ENCODE measurements around the gene PXMP2.

PXMP2 gene

DNA sequence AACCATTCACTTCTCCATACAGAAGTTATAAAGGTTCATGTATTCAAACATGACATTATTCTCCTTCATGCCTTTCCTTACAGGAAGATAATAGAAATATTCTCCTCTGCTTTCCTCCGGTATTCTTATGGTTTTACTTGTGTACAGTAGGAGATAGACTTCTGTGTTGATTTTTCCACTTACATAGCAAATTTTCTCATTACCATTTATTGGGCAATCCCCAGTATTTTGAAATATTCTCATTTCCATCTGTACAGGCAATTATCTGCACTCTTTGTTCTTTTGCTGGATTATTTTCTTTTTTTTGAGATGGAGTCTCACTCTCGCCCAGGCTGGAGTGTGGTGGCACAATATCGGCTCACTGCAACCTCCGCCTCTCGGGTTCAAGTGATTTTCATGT lies 11.0 kb downstream of the PXMP2 start:
- DNase-seq = no peak

DNA sequence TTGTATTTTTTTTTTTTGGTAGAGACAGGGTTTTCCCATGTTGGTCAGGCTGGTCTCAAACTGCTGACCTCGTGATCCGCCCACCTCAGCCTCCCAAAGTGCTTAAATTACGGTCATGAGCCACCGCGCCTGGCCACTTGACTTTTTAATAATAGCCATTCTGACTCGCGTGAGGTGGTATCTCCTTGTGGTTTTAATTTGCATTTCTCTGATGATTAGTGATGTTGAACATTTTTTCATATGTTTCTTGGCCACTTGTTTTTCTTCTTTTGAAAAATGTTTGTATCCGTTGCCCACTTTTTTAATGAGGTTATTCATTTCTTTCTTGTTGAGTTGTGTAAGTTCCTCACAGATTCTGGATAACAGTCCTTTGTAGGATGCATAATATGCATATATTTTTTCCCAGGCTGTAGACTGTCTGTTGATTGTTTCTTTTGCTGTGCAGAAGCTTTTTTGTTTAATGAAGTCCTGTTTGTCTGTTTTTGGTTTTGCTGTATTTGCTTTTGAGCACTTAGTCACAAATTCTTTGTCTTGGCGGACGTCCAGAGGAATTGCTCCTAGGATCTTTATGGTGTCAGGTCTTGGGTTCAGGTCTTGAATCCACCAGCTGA lies 12.9 kb downstream of the PXMP2 start:
- DNase-seq = no peak

DNA sequence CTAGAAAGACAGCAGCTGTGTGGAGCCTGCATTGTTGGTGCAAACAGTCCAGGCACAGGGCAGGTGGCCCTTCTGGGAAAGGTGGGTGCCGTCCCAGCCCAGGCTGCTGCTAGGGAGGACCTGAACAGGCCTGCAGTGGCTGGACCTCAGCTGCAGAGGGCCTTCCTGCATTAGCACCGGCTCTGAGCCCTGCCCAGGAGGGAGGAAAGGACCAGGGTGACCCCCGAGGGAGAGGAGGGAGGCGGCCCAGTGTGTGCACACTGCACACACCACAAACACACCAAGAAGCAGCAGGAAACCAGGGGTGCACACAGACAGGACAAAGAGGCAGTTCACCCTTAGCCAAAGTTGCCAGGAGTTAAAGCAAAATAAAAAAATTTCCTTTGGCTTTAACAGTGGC lies 15.3 kb downstream of the PXMP2 start:
- no peak for DNase-seq

GRCh38 chr12:132703641-132704040 lies 16.3 kb downstream of the PXMP2 start:
- DNase-seq = no peak

DNA sequence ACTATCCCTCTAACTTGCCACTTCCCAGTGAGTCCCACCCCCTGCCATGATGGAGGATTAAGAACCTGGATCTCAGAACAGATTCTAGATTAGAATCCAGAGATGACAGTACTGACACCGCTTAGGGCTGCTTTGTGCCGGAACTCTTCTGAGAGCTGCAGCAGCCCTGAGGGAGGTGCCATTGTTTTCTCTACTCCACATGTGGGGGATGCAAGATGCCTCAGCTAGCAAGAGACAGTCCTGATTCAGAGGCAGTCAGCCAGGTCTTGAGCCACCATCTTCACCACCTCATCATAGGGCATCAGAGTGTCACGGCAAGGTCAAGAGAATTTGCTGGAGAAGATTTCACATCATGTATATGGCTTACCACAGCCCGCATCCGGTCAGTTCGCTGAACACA lies 19.9 kb downstream of the PXMP2 start:
- no peak for DNase-seq

DNA sequence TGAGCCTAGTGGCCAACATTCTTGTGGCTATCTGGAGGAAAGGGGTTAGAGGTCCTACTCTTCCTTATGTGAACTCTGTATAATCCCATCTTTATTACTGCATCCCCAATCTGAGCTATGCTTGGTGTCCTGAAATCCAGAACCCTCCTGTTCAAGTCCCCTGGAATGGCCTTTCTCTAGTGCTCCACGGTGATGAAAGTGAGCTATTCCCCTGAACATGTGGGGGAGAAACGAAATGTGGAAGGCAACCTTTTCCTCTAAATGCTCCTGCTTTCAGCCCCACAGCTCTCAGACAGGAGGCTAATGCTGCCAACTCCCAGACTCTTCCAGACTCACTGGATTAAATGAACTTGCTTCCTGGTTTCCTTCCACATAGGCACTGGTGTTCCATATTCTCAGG lies 20.8 kb downstream of the PXMP2 start:
- DNase-seq = no peak

GRCh38 chr12:132710043-132710404 lies 22.6 kb downstream of the PXMP2 start:
- no peak for DNase-seq

- DNase-seq = peak; percentile 75
Observed at GRCh38 chr12:132710405-132711079, 23.2 kb downstream of the PXMP2 start, which contains the start of gene PGAM5. PGAM5 (plus strand) TSS chr12:132710842; CDS start chr12:132710877, 35 bp downstream.

DNA sequence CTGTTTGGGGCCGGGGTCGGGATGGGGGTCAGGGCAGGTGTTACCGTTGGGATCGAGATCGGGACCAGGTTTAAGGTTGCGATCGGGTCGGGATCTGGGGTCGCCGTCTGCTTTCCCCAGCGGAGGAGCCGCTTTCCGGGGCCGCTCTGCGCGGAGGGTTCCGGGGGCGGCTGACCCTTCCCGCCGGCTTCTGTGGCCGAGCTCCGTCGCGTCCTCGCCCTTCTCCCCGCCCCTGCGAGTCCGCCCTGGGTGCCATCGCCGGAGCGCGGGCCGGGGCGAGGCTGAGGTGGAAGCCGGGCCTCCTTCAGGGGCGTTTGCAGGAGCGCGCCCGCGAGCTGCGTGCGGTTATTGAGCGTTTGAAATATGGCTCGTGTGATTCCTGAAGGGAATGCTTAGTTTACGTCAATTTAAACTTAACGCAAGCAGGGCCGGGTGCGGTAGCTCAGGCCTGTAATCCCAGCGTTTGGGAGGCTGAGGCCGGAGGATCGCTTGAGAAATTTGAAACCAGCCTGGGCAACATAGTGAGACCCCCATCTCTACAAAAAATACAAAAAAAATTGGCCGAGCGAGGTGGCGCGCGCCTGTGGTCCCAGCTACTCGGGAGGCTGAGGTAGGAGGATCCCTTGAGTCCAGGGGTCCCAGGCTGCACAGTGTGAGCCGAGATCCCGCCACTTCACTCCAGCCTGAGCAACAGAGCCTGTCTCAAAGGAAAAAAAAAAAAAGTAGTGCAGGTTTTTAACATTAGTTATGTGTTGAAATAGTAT lies 23.9 kb downstream of the PXMP2 start:
- no peak for DNase-seq

- no peak for DNase-seq
Observed at GRCh38 chr12:132713123-132713522, 25.7 kb downstream of the PXMP2 start.

DNA sequence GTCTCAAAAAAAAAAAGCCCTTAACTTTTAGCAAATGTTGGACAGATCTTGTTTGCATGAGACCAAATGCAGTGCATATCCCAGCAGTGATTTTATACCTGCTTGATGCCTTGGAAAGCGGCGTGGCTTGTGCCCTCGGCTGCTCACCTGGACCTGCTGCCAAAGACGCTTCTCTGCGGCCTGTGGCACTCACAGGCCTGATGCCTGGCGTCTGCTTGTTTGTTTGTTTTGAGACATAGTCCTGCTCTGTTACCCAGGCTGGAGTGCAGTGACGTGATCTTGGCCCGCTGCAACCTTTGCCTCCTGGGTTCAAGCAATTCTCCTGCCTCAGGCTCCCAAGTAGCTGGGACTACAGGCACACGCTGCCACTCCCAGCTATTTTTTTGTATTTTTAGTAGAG lies 28.5 kb downstream of the PXMP2 start:
- DNase-seq = no peak

DNA sequence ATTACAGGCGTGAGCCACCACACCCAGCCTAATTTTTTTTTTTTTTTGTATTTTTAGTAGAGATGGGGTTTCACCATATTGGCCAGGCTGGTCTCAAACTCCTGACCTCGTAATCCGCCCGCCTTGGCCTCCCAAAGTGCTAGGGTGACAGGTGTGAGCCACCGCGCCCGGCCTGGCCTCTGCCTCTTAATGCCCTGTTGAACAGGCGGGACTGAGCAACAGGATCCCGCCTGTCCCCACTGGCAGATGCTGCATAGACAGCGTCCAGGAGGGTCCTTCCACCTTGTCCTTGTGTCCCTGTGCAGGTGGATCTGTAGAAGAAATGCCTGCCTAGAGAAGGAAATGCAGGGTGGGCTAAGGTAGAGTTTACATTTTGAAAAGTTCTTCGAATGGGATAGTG lies 29.0 kb downstream of the PXMP2 start:
- DNase-seq = no peak

DNA sequence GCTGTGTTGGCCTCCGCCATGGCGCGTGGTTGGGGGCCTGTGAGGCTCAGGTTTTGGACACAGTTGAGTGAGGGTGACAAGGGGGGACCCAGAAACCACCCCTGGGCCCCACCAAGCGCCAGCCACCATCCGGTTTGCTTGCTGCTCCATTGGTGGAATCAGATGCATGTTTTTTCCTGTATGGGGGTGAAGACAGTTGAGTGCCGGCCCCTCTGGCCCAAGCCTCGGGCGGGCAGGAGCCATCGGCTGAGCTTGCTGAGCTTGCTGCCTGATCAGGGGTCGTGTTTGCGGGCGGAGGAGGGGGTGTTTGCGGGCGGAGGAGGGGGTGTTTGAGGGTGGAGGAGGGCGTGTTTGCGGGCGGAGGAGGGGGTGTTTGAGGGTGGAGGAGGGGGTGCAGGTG lies 29.6 kb downstream of the PXMP2 start:
- no peak for DNase-seq

DNA sequence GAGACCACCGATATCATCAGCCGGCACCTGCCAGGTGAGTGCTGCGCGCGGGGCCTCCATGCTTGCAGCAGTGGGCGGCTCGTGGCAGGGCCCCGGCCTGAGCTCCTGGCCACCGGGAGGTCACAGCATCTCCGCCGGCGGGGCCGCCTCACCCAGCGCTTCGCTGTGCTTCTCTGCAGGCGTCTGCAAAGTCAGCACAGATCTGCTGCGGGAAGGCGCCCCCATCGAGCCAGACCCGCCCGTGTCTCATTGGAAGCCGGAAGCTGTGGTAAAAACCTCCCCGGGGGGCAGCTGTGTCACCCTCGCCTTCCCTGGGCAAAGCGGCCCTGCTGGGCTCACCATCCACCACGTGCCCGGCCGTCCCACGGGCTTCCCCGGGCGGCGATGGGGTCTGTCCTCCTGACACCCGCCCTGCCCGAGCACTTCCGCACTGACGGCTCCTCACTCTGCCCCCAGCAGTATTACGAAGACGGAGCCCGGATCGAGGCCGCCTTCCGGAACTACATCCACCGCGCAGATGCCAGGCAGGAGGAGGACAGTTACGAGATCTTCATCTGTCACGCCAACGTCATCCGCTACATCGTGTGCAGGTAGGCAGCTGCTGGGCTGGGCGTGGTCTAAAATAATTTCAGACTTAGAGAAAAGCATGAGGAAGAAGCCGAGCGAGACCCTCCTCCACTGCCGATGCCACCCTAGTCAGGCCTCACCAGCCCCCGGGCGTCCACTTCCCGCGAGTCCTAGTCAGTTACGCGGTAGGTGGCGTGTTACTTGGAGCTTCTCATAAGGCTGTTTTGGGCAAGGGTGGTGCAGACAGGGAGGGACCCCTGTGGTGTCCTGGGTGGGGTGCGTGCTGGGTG lies 30.4 kb downstream of the PXMP2 start:
- no peak for DNase-seq

- DNase-seq = no peak
Observed at GRCh38 chr12:132718644-132719043, 31.3 kb downstream of the PXMP2 start.

GRCh38 chr12:132719141-132719953 lies 32.0 kb downstream of the PXMP2 start:
- DNase-seq = no peak

- DNase-seq = no peak
Observed at GRCh38 chr12:132719954-132720324, 32.6 kb downstream of the PXMP2 start.

DNA sequence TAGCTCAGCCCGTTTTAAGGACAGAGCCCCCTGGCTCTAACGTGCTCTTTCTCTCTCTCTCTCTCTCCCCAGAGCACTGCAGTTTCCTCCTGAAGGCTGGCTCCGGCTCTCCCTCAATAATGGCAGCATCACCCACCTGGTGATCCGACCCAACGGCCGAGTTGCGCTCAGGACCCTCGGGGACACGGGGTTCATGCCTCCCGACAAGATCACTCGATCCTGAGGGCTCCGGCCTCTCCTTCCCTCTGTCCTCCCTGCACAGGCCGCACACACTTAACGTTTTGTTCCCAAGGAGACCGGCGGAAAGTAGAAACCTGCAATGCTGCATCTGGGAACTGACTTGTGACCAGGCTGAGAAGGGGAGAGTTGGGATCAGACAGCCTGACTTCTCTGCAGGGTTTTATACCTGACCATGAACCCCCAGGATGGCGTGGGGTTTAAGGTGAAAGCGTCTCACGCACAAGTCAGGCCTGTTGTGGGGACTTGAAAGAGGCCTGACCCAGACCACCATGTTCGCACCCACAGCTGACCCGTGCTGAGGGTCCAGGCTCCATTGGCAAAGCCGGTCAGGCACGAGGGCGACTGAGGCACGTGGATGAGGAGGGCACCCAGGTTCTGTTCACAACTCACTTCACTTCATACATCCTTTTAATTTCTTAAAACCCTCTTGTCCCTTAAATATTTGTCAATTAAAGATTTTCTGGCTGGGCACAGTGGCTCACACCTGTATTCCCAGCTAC lies 33.4 kb downstream of the PXMP2 start:
- DNase-seq = no peak

DNA sequence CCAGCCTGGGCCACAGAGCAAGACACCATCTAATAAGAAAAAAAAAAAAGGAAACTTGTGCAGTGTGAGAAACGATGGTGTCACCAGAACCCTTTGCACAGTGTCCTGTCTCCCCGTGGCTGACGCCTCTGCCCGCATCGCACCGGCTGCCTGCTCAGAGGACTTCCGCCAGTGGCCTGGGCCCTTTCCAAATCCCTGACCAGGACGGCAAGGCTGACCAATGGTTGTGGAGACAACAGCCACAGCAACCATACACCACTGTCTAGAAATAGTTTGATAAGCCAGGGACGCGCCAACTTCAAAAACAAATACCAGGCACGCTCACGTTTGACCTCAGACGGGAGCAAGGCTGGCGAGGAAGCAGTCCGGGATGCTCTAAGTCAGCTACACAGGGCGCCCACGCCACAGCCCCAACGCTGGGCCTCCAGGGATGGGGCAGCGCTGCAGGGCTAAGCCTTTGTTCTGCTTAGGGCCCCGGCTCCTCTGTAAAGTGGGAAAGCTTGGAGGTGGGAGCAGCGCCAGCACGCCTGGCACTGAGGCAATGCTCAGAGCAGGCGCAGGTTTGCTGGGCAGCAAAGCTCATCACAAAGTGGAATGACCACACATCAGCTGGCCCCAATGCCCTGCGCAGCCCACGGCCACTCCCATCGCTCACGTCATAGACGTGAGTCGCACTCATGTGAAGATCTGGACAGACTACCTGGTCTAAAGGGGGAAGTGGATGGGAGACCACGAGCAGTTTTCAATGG lies 35.8 kb downstream of the PXMP2 start:
- DNase-seq = no peak

DNA sequence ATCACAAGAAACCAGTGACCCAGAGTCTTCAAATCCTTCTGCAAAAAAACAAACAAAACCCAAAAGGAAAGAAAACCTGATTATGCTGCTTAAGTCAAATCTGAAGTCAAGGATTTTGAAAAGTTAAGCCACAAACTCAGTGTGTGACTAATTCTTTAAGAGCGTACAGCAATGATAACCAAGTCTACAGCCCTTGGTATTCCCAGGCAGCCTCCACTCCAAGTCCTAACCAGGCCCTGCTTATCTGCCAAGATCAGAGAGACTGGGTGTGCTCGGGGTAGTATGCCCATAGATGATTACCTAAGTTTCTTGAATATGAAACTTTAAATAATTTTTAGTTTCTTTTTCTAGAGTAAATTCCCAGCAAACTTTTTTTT lies 36.4 kb downstream of the PXMP2 start:
- no peak for DNase-seq
